ENCODE data around the gene CST4.

DNA sequence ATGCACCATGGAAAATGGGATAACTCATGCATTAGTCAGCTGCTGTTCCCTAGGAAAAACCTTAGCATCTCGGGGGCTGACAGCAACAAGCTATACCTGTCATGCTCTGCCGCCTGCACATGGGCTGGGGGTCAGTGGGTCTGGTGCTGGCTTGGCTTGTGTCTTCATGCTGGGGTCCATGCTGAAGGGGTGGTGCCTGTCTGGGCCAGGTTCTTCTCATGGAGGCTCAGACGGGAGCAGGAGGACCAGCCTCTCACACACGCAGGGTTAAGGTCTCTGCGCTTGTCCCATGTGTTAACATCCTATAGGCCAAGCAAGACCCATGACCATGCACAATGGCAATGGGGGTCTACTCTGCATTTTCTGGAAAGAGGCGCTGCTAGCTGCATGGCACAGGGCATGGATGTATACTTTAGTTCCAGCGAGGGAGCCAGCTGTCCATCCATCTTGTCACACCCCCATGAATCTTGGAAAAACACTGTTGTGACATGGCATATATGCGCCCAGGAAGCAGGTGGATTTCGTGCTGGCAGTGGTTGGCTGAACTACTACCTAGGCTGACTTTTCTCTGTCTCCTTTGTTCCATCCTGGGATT, 26.5 kb downstream of the CST4 start:
- no peak for TF ChIP-seq TAF1 (IDR thresholded peaks at IDR 0.05; ENCODE audit: borderline replicate concordance, low read depth, low read length)
- TF ChIP-seq POLR2AphosphoS5 (IDR thresholded peaks at IDR 0.05; ENCODE audit: low read depth, low read length): no peak
- no peak for TF ChIP-seq JUND (IDR thresholded peaks at IDR 0.05)
- TF ChIP-seq, protein P1, sequence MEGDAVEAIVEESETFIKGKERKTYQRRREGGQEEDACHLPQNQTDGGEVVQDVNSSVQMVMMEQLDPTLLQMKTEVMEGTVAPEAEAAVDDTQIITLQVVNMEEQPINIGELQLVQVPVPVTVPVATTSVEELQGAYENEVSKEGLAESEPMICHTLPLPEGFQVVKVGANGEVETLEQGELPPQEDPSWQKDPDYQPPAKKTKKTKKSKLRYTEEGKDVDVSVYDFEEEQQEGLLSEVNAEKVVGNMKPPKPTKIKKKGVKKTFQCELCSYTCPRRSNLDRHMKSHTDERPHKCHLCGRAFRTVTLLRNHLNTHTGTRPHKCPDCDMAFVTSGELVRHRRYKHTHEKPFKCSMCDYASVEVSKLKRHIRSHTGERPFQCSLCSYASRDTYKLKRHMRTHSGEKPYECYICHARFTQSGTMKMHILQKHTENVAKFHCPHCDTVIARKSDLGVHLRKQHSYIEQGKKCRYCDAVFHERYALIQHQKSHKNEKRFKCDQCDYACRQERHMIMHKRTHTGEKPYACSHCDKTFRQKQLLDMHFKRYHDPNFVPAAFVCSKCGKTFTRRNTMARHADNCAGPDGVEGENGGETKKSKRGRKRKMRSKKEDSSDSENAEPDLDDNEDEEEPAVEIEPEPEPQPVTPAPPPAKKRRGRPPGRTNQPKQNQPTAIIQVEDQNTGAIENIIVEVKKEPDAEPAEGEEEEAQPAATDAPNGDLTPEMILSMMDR (IDR thresholded peaks at IDR 0.05): no peak
- TF ChIP-seq REST (IDR thresholded peaks at IDR 0.05; ENCODE audit: low read depth, low read length): no peak
- TF ChIP-seq MEF2A (IDR thresholded peaks at IDR 0.05; ENCODE audit: borderline replicate concordance, low read depth): no peak
- TF ChIP-seq MAX (IDR thresholded peaks at IDR 0.05; ENCODE audit: low read depth): no peak
- TF ChIP-seq RCOR1 (IDR thresholded peaks at IDR 0.05; ENCODE audit: low read length): no peak
- TF ChIP-seq EP300 (IDR thresholded peaks at IDR 0.05; ENCODE audit: borderline replicate concordance in 1 of 2, low read depth in 1 of 2, low read length in 1 of 2): no peak
- TF ChIP-seq SIN3A (IDR thresholded peaks at IDR 0.05; ENCODE audit: borderline replicate concordance, low read depth, low read length): no peak
- TF ChIP-seq RAD21 (IDR thresholded peaks at IDR 0.05; ENCODE audit: low read length): no peak
- no peak for TF ChIP-seq RFX5 (IDR thresholded peaks at IDR 0.05; ENCODE audit: low read length)

All from SK-N-SH (cell line).